ENCODE measurements around the gene ZNF691. TPM values are rescaled to one million over a fixed set of nuclear protein-coding genes. Genes with fewer than 3 reads are reported as not detected.
"Not testable (repeated sequence)": the region's sequence is repeated elsewhere in the genome, so short reads cannot be mapped to it uniquely, and the experiment has no call there.

Gene ZNF691
- total RNA-seq, 2 experiments from 2014 or later = 10.8 to 11.0 TPM

- Mint-ChIP-seq H3K27ac (no peak overlapping the region), H3K4me1 (peaks cover 26% of the 10 kb centered on the region), H3K4me3 (no peak overlapping the region), H3K27me3 (no peaks in the 10 kb centered on the region), H3K9me3 (peaks cover 12% of the 10 kb centered on the region), H3K36me3 (ENCODE audit: low read depth) (peaks cover 51% of the 10 kb centered on the region)
- DNase-seq = no peak
- POLR2A ChIA-PET = interaction anchor here (0.5 kb wide), 1 partner anchor 10 kb away, joined by 3 read pairs; no protein-coding TSS in a partner anchor
- CTCF ChIA-PET = interaction anchor here (1.0 kb wide), 1 partner anchor 61 kb away, joined by 3 read pairs; no protein-coding TSS in a partner anchor
These were observed 5.0 kb downstream of the ZNF691 start for GRCh38 chr1:42851420-42851819.

GRCh38 chr1:42851960-42852607 is 5.7 kb downstream of the ZNF691 start:
- ChIA-PET CTCF (no interaction called here), POLR2A (interaction anchor here (0.5 kb wide), 1 partner anchor 9 kb away, joined by 3 read pairs; no protein-coding TSS in a partner anchor)
- no peak overlapping the region for H3K27ac Mint-ChIP-seq
- no peaks in the 10 kb centered on the region for H3K27me3 Mint-ChIP-seq
- DNase-seq = no peak
- H3K36me3 Mint-ChIP-seq (ENCODE audit: low read depth) = peaks cover 50% of the 10 kb centered on the region
- peaks cover 16% of the 10 kb centered on the region for H3K9me3 Mint-ChIP-seq
- H3K4me3 Mint-ChIP-seq = no peak overlapping the region
- H3K4me1 Mint-ChIP-seq = peaks cover 24% of the 10 kb centered on the region

- Mint-ChIP-seq H3K4me1 (peaks cover 19% of the 10 kb centered on the region), H3K9me3 (peaks cover 20% of the 10 kb centered on the region), H3K27ac (no peak overlapping the region), H3K27me3 (no peaks in the 10 kb centered on the region), H3K4me3 (no peak overlapping the region), H3K36me3 (ENCODE audit: low read depth) (peaks cover 49% of the 10 kb centered on the region)
- ChIA-PET POLR2A (no interaction called here), CTCF (no interaction called here)
- no peak for DNase-seq
These were observed 6.2 kb downstream of the ZNF691 start for GRCh38 chr1:42852608-42852980.

DNA sequence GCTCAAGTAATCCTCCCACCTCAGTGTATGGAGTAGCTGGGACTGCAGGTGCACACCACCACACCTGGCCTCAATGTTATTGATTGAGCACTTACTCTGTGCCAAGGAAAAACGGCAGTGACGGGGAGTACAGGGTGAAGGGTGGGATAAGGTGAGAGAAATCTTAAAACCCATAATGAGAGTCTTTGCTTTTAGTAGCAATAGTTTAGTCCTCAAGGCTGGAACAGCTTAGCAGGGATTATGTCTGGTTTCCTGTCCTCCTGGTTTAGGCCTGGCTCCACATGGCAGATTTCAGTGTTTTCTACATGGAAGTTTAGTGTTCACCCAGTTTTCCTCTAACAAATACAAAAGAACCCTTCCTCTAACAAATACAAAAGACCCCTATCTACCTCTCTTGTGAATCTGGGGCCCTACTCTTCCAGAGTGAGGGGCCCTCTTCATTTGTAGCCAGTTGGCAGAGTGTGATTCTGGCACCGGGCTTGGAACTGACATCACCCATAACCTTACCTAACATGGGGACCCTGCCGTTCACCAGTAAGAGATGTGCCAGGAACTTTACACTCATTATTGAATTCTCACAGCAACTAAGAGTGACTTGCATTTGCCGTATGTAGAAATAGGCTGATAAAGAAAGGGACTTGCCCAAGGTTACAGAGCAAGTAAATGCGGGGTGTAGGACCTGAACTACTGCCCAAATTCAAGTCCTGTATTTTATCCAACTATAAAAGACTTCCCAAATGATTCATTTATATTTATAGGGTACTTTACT is 6.9 kb downstream of the ZNF691 start:
- ChIA-PET CTCF (interaction anchor here (0.8 kb wide), 1 partner anchor 10 kb away, joined by 4 read pairs; no protein-coding TSS in a partner anchor), POLR2A (no interaction called here)
- DNase-seq = no peak
- H3K9me3 Mint-ChIP-seq = peaks cover 27% of the 10 kb centered on the region
- peaks cover 12% of the 10 kb centered on the region for H3K4me1 Mint-ChIP-seq
- H3K4me3 Mint-ChIP-seq = no peak overlapping the region
- H3K27me3 Mint-ChIP-seq = no peaks in the 10 kb centered on the region
- no peak overlapping the region for H3K27ac Mint-ChIP-seq
- H3K36me3 Mint-ChIP-seq (ENCODE audit: low read depth) = peaks cover 52% of the 10 kb centered on the region

DNA sequence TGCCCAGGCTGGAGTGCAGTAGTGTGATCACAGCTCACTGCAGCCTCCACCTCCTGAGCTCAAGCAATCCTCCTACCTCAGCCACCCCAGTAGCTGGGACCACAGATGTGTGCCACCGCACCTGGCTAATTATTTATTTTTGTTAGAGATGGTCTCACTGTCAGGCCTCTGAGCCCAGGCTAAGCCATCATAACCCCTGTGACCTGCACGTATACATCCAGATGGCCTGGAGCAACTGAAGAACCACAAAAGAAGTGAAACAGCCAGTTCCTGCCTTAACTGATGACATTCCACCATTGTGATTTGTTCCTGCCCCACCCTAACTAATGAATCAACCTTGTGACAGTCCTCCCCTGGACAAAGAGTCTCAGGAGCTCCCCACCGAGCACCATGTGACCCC is 10.1 kb downstream of the ZNF691 start:
- Mint-ChIP-seq H3K27me3 (peaks cover 19% of the 10 kb centered on the region), H3K36me3 (ENCODE audit: low read depth) (peaks cover 35% of the 10 kb centered on the region), H3K9me3 (peaks cover 45% of the 10 kb centered on the region)
- CTCF ChIA-PET, POLR2A ChIA-PET, H3K27ac Mint-ChIP-seq, H3K4me3 Mint-ChIP-seq, H3K4me1 Mint-ChIP-seq, DNase-seq: not testable (repeated sequence)

DNA sequence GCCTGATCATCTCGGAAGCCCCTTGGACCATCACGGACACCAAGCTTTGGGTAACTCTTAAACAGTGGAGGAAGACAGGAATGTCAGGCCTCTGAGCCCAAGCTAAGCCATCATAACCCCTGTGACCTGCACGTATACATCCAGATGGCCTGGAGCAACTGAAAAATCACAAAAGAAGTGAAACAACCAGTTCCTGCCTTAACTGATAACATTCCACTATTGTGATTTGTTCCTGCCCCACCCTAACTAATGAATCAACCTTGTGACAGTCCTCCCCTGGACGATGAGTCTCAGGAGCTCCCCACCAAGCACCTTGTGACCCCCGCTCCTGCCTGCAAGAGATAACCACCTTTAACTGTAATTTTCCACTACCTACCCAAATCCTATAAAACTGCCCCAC is 13.0 kb downstream of the ZNF691 start:
- H3K27ac Mint-ChIP-seq, DNase-seq, POLR2A ChIA-PET, H3K4me1 Mint-ChIP-seq, H3K4me3 Mint-ChIP-seq: not testable (repeated sequence)
- H3K36me3 Mint-ChIP-seq (ENCODE audit: low read depth) = peaks cover 24% of the 10 kb centered on the region
- peaks cover 28% of the 10 kb centered on the region for H3K27me3 Mint-ChIP-seq
- CTCF ChIA-PET = interaction anchor here (2.4 kb wide), 1 partner anchor 14 kb away, joined by 5 read pairs; the partner anchor contains the start of gene ZNF691
- peaks cover 45% of the 10 kb centered on the region for H3K9me3 Mint-ChIP-seq

- ChIA-PET POLR2A (no interaction called here), CTCF (interaction anchor here (2.4 kb wide), 1 partner anchor 15 kb away, joined by 5 read pairs; the partner anchor contains the start of gene ZNF691)
- Mint-ChIP-seq H3K4me3 (no peak overlapping the region), H3K36me3 (ENCODE audit: low read depth) (peaks cover 21% of the 10 kb centered on the region), H3K9me3 (peaks cover 45% of the 10 kb centered on the region), H3K27ac (no peak overlapping the region), H3K4me1 (no peaks in the 10 kb centered on the region), H3K27me3 (peaks cover 30% of the 10 kb centered on the region)
- no peak for DNase-seq
These were observed 14.1 kb downstream of the ZNF691 start for GRCh38 chr1:42860339-42861013.

GRCh38 chr1:42861014-42861399 is 14.6 kb downstream of the ZNF691 start:
- no peak overlapping the region for H3K4me3 Mint-ChIP-seq

DNA sequence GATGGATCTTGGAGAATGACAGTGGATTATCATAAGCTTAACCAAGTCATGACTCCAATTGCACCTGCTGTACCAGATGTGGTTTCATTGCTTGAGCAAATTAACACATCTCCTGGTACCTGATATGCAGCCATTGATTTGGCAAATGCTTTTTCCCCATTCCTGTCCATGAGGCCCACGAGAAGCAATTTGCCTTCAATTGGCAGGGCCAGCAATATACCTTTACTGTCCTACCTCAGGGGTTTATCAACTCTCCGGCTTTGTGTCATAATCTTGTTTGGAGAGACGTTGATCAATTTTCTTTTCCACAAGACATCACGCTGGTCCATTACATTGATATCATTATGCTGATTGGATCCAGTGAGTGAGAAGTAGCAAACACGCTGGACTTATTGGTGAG is 20.1 kb downstream of the ZNF691 start:
- POLR2A ChIA-PET = no interaction called here
- Mint-ChIP-seq H3K36me3 (ENCODE audit: low read depth) (no peaks in the 10 kb centered on the region), H3K9me3 (no peaks in the 10 kb centered on the region), H3K27me3 (peaks cover 13% of the 10 kb centered on the region), H3K27ac (no peak overlapping the region), H3K4me3 (no peak overlapping the region), H3K4me1 (no peaks in the 10 kb centered on the region)
- DNase-seq = no peak
- CTCF ChIA-PET = no interaction called here

More at GRCh38 chr1:42861014-42861399, 14.6 kb downstream of the ZNF691 start:
- CTCF ChIA-PET = interaction anchor here (1.1 kb wide), 1 partner anchor 11 kb away, joined by 3 read pairs; no protein-coding TSS in a partner anchor
- peaks cover 41% of the 10 kb centered on the region for H3K9me3 Mint-ChIP-seq
- H3K27ac Mint-ChIP-seq = no peak overlapping the region
- DNase-seq = no peak
- no peaks in the 10 kb centered on the region for H3K4me1 Mint-ChIP-seq
- POLR2A ChIA-PET = interaction anchor here (0.6 kb wide), 2 partner anchors 9 to 215 kb away, joined by 3 to 5 read pairs; no protein-coding TSS in a partner anchor
- H3K36me3 Mint-ChIP-seq (ENCODE audit: low read depth) = peaks cover 17% of the 10 kb centered on the region
- peaks cover 32% of the 10 kb centered on the region for H3K27me3 Mint-ChIP-seq

DNA sequence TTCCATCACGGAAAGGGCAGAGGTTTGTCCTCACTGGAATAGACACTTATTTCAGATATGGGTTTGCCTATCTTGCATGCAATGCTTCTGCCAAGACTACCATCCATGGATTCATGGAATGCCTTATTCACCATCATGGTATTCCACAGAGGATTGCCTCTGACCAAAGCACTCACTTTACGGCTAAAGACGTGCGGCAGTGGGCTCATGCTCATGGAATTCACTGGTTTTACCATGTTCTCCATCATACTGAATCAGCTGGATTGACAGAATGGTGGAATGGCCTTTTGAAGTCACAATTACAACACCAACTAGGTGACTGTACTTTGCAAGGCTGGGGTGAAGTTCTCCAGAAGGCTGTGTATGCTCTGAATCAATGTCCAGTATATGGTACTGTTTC is 22.1 kb downstream of the ZNF691 start:
- H3K27me3 Mint-ChIP-seq = peaks cover 12% of the 10 kb centered on the region
- CTCF ChIA-PET; H3K4me3 Mint-ChIP-seq; H3K36me3 Mint-ChIP-seq (ENCODE audit: low read depth); H3K9me3 Mint-ChIP-seq; H3K4me1 Mint-ChIP-seq; POLR2A ChIA-PET; H3K27ac Mint-ChIP-seq; DNase-seq: not testable (repeated sequence)

GRCh38 chr1:42869254-42869653 is 22.8 kb downstream of the ZNF691 start:
- CTCF ChIA-PET; POLR2A ChIA-PET; DNase-seq; H3K27ac Mint-ChIP-seq; H3K36me3 Mint-ChIP-seq (ENCODE audit: low read depth); H3K4me3 Mint-ChIP-seq; H3K4me1 Mint-ChIP-seq; H3K9me3 Mint-ChIP-seq: not testable (repeated sequence)
- H3K27me3 Mint-ChIP-seq = peaks cover 10% of the 10 kb centered on the region

DNA sequence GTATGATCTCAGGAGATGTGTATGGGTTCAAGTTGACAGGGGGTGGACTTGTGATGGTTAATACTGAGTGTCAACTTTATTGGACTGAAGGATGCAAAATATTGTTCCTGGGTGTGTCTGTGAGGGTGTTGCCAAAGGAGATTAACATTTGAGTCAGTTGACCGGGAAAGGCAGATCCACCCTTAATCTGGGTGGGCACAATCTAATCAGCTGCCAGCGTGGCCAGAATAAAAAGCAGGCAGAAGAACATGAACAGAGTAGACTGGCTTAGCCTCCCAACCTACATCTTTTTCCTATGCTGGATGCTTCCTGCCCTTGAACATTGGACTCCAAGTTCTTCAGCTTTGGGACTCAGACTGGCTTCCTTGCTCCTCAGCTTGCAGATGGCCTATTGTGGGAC is 23.3 kb downstream of the ZNF691 start:
- CTCF ChIA-PET; H3K9me3 Mint-ChIP-seq; H3K36me3 Mint-ChIP-seq (ENCODE audit: low read depth); H3K4me3 Mint-ChIP-seq; DNase-seq; H3K27ac Mint-ChIP-seq; POLR2A ChIA-PET; H3K4me1 Mint-ChIP-seq: not testable (repeated sequence)
- H3K27me3 Mint-ChIP-seq = peaks cover 12% of the 10 kb centered on the region

DNA sequence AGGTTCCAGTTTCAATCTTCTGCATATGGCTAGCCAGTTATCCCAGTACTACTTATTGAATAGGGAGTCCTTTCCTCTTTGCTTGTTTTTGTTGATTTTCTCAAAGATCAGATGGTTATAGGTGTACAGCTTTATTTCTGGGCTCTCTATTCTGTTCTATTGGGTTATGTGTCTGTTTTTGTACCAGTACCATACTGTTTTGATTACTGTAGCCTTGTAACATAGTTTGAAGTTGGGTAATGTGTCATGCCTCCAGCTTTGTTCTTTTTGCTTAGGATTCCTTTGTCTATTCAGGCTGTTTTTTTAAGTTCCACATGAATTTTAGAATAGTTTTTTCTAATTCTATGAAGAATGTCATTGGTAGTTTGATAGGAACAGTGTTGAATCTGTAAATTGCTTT is 26.7 kb downstream of the ZNF691 start:
- DNase-seq; H3K9me3 Mint-ChIP-seq; H3K4me1 Mint-ChIP-seq; H3K4me3 Mint-ChIP-seq; H3K27ac Mint-ChIP-seq; POLR2A ChIA-PET; H3K36me3 Mint-ChIP-seq (ENCODE audit: low read depth); CTCF ChIA-PET: not testable (repeated sequence)
- peaks cover 17% of the 10 kb centered on the region for H3K27me3 Mint-ChIP-seq
